Ovary (tissue), 3 donors: Measurements from ENCODE around the gene COMMD4.

ENCODE experiments used
- CTCF ChIP-seq, 3 donors: fragments of 450-650 bp in 2 of 3; fragments of 200-600 bp in 1 of 3; IDR thresholded peaks; one replicate each; pipeline versions ENCODE4 v1.5.1 to v1.8.0; 2016 to 2022; ENCODE audit warnings: antibody characterized with exemption in 3 of 3, mild to moderate bottlenecking in 1 of 3
- POLR2A ChIP-seq: fragments of 450-650 bp; IDR thresholded peaks from one replicate; pipeline ENCODE4 v1.6.1; 2017; ENCODE audit warnings: antibody characterized with exemption, mild to moderate bottlenecking, moderate library complexity
- donor health status: DM: no; HTN: no; CAD: no.

- TF ChIP-seq POLR2A (no peak), CTCF (IDR thresholded peaks at IDR 0.05) (no peak)
Measured at GRCh38 chr15:75367006-75367405, 31.1 kb downstream of the COMMD4 start.
